Naive thymus-derived CD4-positive, alpha-beta T cell (primary cell): ENCODE results near the gene TSPAN32. TPM values are rescaled to one million over a fixed set of nuclear protein-coding genes. Genes with fewer than 3 reads are reported as not detected.
"Not testable (repeated sequence)": the region's sequence is repeated elsewhere in the genome, so short reads cannot be mapped to it uniquely, and the experiment has no call there.

Experiments used
- ATAC-seq: fragments of 150-1000 bp; cut with Tn5 transposase; 2 replicates; pipeline ENCODE4 v1.10.0; 2021; ENCODE audit warnings: mild to moderate bottlenecking, moderate library complexity
- CTCF ChIA-PET: fragments of 350-600 bp; sonication (Branson Sonifier 250); formaldehyde crosslinking; loops from one replicate; lab custom pipeline; 2021; ENCODE audit warnings: antibody characterized with exemption; lab: Charles Lee
- POLR2A ChIA-PET: fragments of 350-600 bp; sonication (Branson Sonifier 250); formaldehyde crosslinking; loops from one replicate; lab custom pipeline; 2021; ENCODE audit warnings: antibody characterized with exemption, inconsistent platforms; lab: Charles Lee
- DNase-seq, 9 donors: peaks; one replicate each; pipeline versions ENCODE4 v3.0.0 to v3.0.0-alpha.2; 2020 to 2022; ENCODE audit warnings: mixed read lengths in 1 of 9
- H3K27ac ChIP-seq: one replicate; pipeline ENCODE4 v1.7.0; 2013; ENCODE audit warnings: mild to moderate bottlenecking, low read depth, low read length, moderate library complexity
- H3K27me3 ChIP-seq, 2 donors: one replicate each; pipeline ENCODE4 v1.7.0; 2013; ENCODE audit warnings: low read length in 2 of 2, mild to moderate bottlenecking in 2 of 2, moderate library complexity in 2 of 2; ENCODE audit not compliant: control insufficient read depth in 2 of 2, insufficient read depth in 2 of 2
- H3K36me3 ChIP-seq, 3 experiments: 1 replicate in 2 of 3; 2 replicates in 1 of 3; pipeline ENCODE4 v1.7.0; 2013; ENCODE audit warnings: low read length in 3 of 3, mild to moderate bottlenecking in 3 of 3, moderate library complexity in 1 of 3; ENCODE audit not compliant: insufficient read depth in 3 of 3, control insufficient read depth in 2 of 3
- H3K4me1 ChIP-seq, 2 donors: one replicate each; pipeline ENCODE4 v1.7.0; 2013; ENCODE audit warnings: low read length in 2 of 2, mild to moderate bottlenecking in 2 of 2, moderate library complexity in 1 of 2; ENCODE audit not compliant: control insufficient read depth in 2 of 2, insufficient read depth in 2 of 2
- H3K4me3 ChIP-seq: 2 replicates; pipeline ENCODE4 v1.7.0; 2013; ENCODE audit warnings: mild to moderate bottlenecking, low read length
- H3K9me3 ChIP-seq, 3 experiments: 1 replicate in 2 of 3; 2 replicates in 1 of 3; pipeline ENCODE4 v1.7.0; 2013; ENCODE audit warnings: low read length in 3 of 3; ENCODE audit not compliant: control insufficient read depth in 2 of 3
- H3K27ac Mint-ChIP-seq, 9 donors: one replicate each; pipeline ENCODE4 v1.8.0; 2020 to 2022; ENCODE audit warnings: mixed read lengths in 9 of 9, mild to moderate bottlenecking in 8 of 9, moderate library complexity in 5 of 9, inconsistent platforms in 2 of 9
- H3K27me3 Mint-ChIP-seq, 5 donors: one replicate each; pipeline ENCODE4 v1.8.0; 2021 to 2022; ENCODE audit warnings: mixed read lengths in 5 of 5, mild to moderate bottlenecking in 1 of 5
- H3K36me3 Mint-ChIP-seq, 5 donors: one replicate each; pipeline ENCODE4 v1.8.0; 2020 to 2022; ENCODE audit warnings: mixed read lengths in 5 of 5, mild to moderate bottlenecking in 3 of 5, inconsistent platforms in 1 of 5
- H3K4me1 Mint-ChIP-seq, 7 donors: one replicate each; pipeline ENCODE4 v1.8.0; 2020 to 2022; ENCODE audit warnings: mixed read lengths in 7 of 7, mild to moderate bottlenecking in 3 of 7, inconsistent platforms in 1 of 7
- H3K4me3 Mint-ChIP-seq, 10 donors: one replicate each; pipeline ENCODE4 v1.8.0; 2020 to 2022; ENCODE audit warnings: mild to moderate bottlenecking in 10 of 10, mixed read lengths in 10 of 10, moderate library complexity in 6 of 10, inconsistent platforms in 2 of 10
- H3K9me3 Mint-ChIP-seq, 11 donors: one replicate each; pipeline ENCODE4 v1.8.0; 2020 to 2022; ENCODE audit warnings: mixed read lengths in 11 of 11, mild to moderate bottlenecking in 4 of 11, inconsistent platforms in 1 of 11, moderate library complexity in 1 of 11
- intact Hi-C, 2 donors: fragments of 100-400 bp; cut with micrococcal nuclease; formaldehyde crosslinking; loops; one replicate each; pipeline ENCODE4 v1.15.1; 2023
- polyA plus RNA-seq, 2 donors: library from polyadenylated mRNA; unstranded; fragments of 300-500 nt; fragmentation: Illumina TruSeq; gene quantifications; one replicate each; pipeline ENCODE4 v1.2.3, GENCODE V29; 2021
- total RNA-seq, 6 experiments: library from RNA in 5 of 6; stranded (reverse) in 5 of 6; gene quantifications; 1 replicate in 5 of 6; 2 replicates in 1 of 6; pipeline ENCODE4 v1.2.3 and lab custom pipeline; 2021 to 2026

TSPAN32 gene
- total and polyA plus RNA-seq, 7 experiments from 2014 or later = 15.7 to 116 (median 63.9) TPM

GRCh38 chr11:2332569-2332968 is 30.8 kb downstream of the TSPAN32 start:
- H3K4me1 ChIP-seq, intact Hi-C loops, H3K9me3 ChIP-seq, H3K36me3 ChIP-seq, H3K27ac Mint-ChIP-seq, H3K4me3 Mint-ChIP-seq, H3K4me1 Mint-ChIP-seq, H3K36me3 Mint-ChIP-seq, H3K27ac ChIP-seq, POLR2A ChIA-PET, CTCF ChIA-PET, DNase-seq, H3K4me3 ChIP-seq, ATAC-seq, H3K27me3 ChIP-seq: not testable (repeated sequence)
- H3K27me3 Mint-ChIP-seq = peaks cover 5 to 46% (median 25%) of the 10 kb centered on the region in 5 donors
- H3K9me3 Mint-ChIP-seq = peaks cover 0 to 16% (median 4%) of the 10 kb centered on the region in 11 donors

- H3K36me3 Mint-ChIP-seq, ATAC-seq, H3K27ac Mint-ChIP-seq, CTCF ChIA-PET, POLR2A ChIA-PET, DNase-seq, H3K4me1 ChIP-seq, intact Hi-C loops, H3K4me3 ChIP-seq, H3K4me3 Mint-ChIP-seq, H3K9me3 ChIP-seq, H3K36me3 ChIP-seq, H3K27me3 ChIP-seq, H3K27ac ChIP-seq, H3K4me1 Mint-ChIP-seq: not testable (repeated sequence)
- Mint-ChIP-seq H3K27me3 (peaks cover 13 to 43% (median 25%) of the 10 kb centered on the region in 5 donors), H3K9me3 (peaks cover 0 to 16% (median 4%) of the 10 kb centered on the region in 11 donors)
Observed at GRCh38 chr11:2333486-2334205, 31.8 kb downstream of the TSPAN32 start.

GRCh38 chr11:2335286-2335685 is 33.5 kb downstream of the TSPAN32 start:
- H3K27ac Mint-ChIP-seq, H3K36me3 Mint-ChIP-seq, ATAC-seq, H3K4me1 Mint-ChIP-seq, DNase-seq, H3K4me1 ChIP-seq, H3K36me3 ChIP-seq, intact Hi-C loops, CTCF ChIA-PET, H3K27me3 ChIP-seq, H3K4me3 Mint-ChIP-seq, H3K9me3 ChIP-seq, H3K4me3 ChIP-seq, H3K27ac ChIP-seq, POLR2A ChIA-PET: not testable (repeated sequence)
- Mint-ChIP-seq H3K27me3 (peaks cover 10 to 33% (median 23%) of the 10 kb centered on the region in 5 donors), H3K9me3 (peaks cover 0 to 13% (median 4%) of the 10 kb centered on the region in 11 donors)

- H3K4me3 Mint-ChIP-seq, intact Hi-C loops, H3K4me1 Mint-ChIP-seq, H3K9me3 ChIP-seq, H3K27me3 ChIP-seq, H3K27ac ChIP-seq, H3K36me3 Mint-ChIP-seq, POLR2A ChIA-PET, ATAC-seq, H3K4me3 ChIP-seq, DNase-seq, H3K4me1 ChIP-seq, H3K27ac Mint-ChIP-seq, CTCF ChIA-PET, H3K36me3 ChIP-seq: not testable (repeated sequence)
- peaks cover 10 to 26% (median 21%) of the 10 kb centered on the region in 5 donors for H3K27me3 Mint-ChIP-seq
- peaks cover 0 to 12% (median 0%) of the 10 kb centered on the region in 11 donors for H3K9me3 Mint-ChIP-seq
Observed at GRCh38 chr11:2338760-2339159, 36.9 kb downstream of the TSPAN32 start.

GRCh38 chr11:2342557-2342956 is 40.7 kb downstream of the TSPAN32 start:
- no peak for ATAC-seq
- Mint-ChIP-seq H3K36me3 (peaks cover 1 to 9% (median 6%) of the 10 kb centered on the region in 5 donors), H3K27ac (no peak overlapping the region), H3K27me3 (peaks cover 0 to 21% (median 4%) of the 10 kb centered on the region in 5 donors), H3K4me1 (peaks cover 0 to 3% (median 0%) of the 10 kb centered on the region in 7 donors), H3K4me3 (no peak overlapping the region), H3K9me3 (peaks cover 0 to 30% (median 7%) of the 10 kb centered on the region in 11 donors)
- H3K27me3 ChIP-seq = no peaks in the 10 kb centered on the region
- ChIA-PET POLR2A (interaction anchor here (1.1 kb wide), 1 partner anchor 38 kb away, joined by 3 read pairs; no protein-coding TSS in a partner anchor), CTCF (no interaction called here)
- H3K4me3 ChIP-seq = no peak overlapping the region
- no peaks in the 10 kb centered on the region for H3K36me3 ChIP-seq
- intact Hi-C loops = no loop called here
- H3K9me3 ChIP-seq = no peaks in the 10 kb centered on the region
- no peak for DNase-seq
- H3K4me1 ChIP-seq = no peaks in the 10 kb centered on the region
- H3K27ac ChIP-seq = no peak overlapping the region

GRCh38 chr11:2342981-2343380 is 41.2 kb downstream of the TSPAN32 start:
- no peak for ATAC-seq
- ChIA-PET CTCF (no interaction called here), POLR2A (interaction anchor here (1.1 kb wide), 1 partner anchor 38 kb away, joined by 3 read pairs; no protein-coding TSS in a partner anchor)
- peaks cover 0 to 3% (median 0%) of the 10 kb centered on the region in 7 donors for H3K4me1 Mint-ChIP-seq
- H3K4me3 ChIP-seq = no peak overlapping the region
- H3K9me3 ChIP-seq = no peaks in the 10 kb centered on the region
- H3K27ac Mint-ChIP-seq = no peak overlapping the region
- no peaks in the 10 kb centered on the region for H3K4me1 ChIP-seq
- intact Hi-C loops = no loop called here
- peaks cover 0 to 19% (median 4%) of the 10 kb centered on the region in 5 donors for H3K27me3 Mint-ChIP-seq
- H3K9me3 Mint-ChIP-seq = peaks cover 0 to 30% (median 7%) of the 10 kb centered on the region in 11 donors
- H3K4me3 Mint-ChIP-seq = no peak overlapping the region
- H3K27me3 ChIP-seq = no peaks in the 10 kb centered on the region
- no peak for DNase-seq
- no peak overlapping the region for H3K27ac ChIP-seq
- H3K36me3 ChIP-seq = no peaks in the 10 kb centered on the region
- H3K36me3 Mint-ChIP-seq = peaks cover 1 to 9% (median 6%) of the 10 kb centered on the region in 5 donors
